VCaP (cell line): ENCODE data around the gene TBC1D10B.

ENCODE experiments used
- H3K27ac ChIP-seq: fragments of 450-650 bp; 2 replicates; pipeline ENCODE4 v1.5.1; 2017
- TF ChIP-seq, protein P1 (sequence below): fragments of 450-650 bp; conservative IDR thresholded peaks from 2 replicates; pipeline ENCODE4 v1.5.1; 2017; ENCODE audit warnings: mild to moderate bottlenecking, moderate library complexity

TBC1D10B gene

DNA sequence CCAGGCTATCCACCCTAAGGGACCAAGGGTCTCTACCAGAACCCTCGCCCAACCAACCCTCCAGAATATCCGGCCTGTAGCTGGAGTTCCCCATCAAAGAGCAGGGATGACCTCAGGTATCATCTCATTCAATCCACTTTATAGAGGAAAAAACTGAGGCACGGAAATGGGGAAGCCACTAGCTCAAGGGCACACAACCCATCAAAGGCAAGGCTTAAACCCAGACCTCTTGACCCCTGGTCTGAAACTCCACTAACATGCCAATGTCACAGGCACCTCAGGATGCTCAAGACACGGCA is 1.6 kb downstream of the TBC1D10B start:
- H3K27ac ChIP-seq, result peak overlapping the region; percentile 81; the same call in 1 of the 2 replicates
- TF ChIP-seq, protein P1, sequence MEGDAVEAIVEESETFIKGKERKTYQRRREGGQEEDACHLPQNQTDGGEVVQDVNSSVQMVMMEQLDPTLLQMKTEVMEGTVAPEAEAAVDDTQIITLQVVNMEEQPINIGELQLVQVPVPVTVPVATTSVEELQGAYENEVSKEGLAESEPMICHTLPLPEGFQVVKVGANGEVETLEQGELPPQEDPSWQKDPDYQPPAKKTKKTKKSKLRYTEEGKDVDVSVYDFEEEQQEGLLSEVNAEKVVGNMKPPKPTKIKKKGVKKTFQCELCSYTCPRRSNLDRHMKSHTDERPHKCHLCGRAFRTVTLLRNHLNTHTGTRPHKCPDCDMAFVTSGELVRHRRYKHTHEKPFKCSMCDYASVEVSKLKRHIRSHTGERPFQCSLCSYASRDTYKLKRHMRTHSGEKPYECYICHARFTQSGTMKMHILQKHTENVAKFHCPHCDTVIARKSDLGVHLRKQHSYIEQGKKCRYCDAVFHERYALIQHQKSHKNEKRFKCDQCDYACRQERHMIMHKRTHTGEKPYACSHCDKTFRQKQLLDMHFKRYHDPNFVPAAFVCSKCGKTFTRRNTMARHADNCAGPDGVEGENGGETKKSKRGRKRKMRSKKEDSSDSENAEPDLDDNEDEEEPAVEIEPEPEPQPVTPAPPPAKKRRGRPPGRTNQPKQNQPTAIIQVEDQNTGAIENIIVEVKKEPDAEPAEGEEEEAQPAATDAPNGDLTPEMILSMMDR, result no peak

DNA sequence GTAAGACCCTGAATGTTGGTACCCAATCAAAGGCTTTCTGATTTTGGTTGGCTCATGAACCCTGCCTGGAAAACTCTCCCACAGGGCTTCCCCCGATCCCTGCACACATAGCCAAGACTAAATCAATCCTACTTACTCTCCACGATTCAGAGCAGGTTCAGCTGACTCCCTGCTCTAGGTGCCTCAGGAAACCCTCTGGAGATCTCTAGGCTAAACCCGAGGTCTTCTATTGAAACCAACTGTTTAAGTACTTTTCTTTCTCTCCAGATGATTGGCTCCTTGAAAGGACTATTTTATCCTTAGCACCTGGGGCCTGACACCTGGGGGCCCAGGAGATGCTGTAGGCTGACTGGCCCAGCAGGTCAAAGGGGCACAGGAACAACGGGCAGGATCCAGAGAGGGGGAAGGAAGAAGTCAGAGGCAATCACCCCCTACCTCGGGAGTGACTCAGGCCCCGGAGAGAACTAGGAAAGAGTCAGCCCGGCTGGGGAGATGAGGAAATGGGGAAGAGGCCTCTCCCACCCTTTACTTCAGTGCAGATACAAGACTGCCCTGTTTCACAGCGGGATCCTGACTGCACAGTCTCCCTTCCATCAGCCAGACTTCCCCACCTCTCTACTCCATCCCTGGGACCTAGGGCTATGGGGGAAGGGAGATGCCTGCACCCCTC is 2.0 kb downstream of the TBC1D10B start:
- TF ChIP-seq, protein P1, result no peak
- peak overlapping the region; percentile 81; the same call in 1 of the 2 replicates for H3K27ac ChIP-seq

GRCh38 chr16:30367349-30368009 is 2.8 kb downstream of the TBC1D10B start:
- no peak overlapping the region; the same call in 1 of the 2 replicates for H3K27ac ChIP-seq
- TF ChIP-seq, protein P1, result no peak

GRCh38 chr16:30366511-30366910 is 3.8 kb downstream of the TBC1D10B start:
- H3K27ac ChIP-seq, result no peak overlapping the region
- TF ChIP-seq, protein P1, result no peak

- H3K27ac ChIP-seq, result no peak overlapping the region
- TF ChIP-seq, protein P1, result no peak
These were observed 5.1 kb downstream of the TBC1D10B start for GRCh38 chr16:30365200-30365599.

DNA sequence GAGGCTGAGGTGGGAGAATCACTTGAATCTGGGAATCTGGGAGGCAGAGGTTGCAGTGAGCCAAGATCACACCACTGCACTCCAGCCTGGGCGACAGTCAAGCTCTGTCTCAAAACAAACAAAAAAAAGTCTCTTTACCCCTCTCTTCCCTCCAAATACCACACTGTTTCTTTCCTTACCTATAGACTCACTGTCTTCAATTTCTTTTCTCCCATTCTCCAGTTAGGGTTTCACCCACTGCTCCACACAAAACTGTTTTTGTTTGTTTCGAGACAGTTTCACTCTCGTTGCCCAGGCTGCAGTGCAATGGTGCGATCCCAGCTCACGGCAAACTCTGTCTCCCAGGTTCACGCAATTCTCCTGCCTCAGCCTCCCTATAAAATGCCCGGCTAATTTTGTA is 9.1 kb downstream of the TBC1D10B start:
- TF ChIP-seq, protein P1, result no peak
- no peak overlapping the region for H3K27ac ChIP-seq

GRCh38 chr16:30359871-30360170 is 10.5 kb downstream of the TBC1D10B start:
- TF ChIP-seq, protein P1, result no peak
- no peak overlapping the region for H3K27ac ChIP-seq
